Progenitor cell of endocrine pancreas (in vitro differentiated cells): Measurements from ENCODE around the gene C1QTNF1. TPM values are rescaled to one million over a fixed set of nuclear protein-coding genes. Genes with fewer than 3 reads are reported as not detected.

ENCODE experiments used
- DNase-seq: peaks from one replicate; pipeline ENCODE4 v3.0.0; 2021; ENCODE audit warnings: low spot score; ENCODE audit not compliant: unreplicated experiment
- H3K27ac Mint-ChIP-seq: 2 replicates; pipeline ENCODE4 v1.8.0; 2021; ENCODE audit warnings: mild to moderate bottlenecking, moderate library complexity, mixed read lengths
- H3K27me3 Mint-ChIP-seq: 2 replicates; pipeline ENCODE4 v1.8.0; 2021; ENCODE audit warnings: mixed read lengths
- H3K36me3 Mint-ChIP-seq: 2 replicates; pipeline ENCODE4 v1.8.0; 2022; ENCODE audit warnings: mixed read lengths; ENCODE audit not compliant: insufficient read depth
- H3K4me1 Mint-ChIP-seq: 2 replicates; pipeline ENCODE4 v1.8.0; 2021; ENCODE audit warnings: low read depth, mixed read lengths
- H3K4me3 Mint-ChIP-seq: 2 replicates; pipeline ENCODE4 v1.8.0; 2021; ENCODE audit warnings: low read depth, mild to moderate bottlenecking, moderate library complexity, mixed read lengths
- H3K9me3 Mint-ChIP-seq: 2 replicates; pipeline ENCODE4 v1.8.0; 2021; ENCODE audit warnings: low read depth, mixed read lengths
- total RNA-seq: library from RNA; stranded (reverse); gene quantifications from 2 replicates; pipeline ENCODE4 v1.2.1, GENCODE V29; 2021
- TF ChIP-seq, protein P1 (sequence below): fragments of 200-600 bp; sonication (generic); IDR thresholded peaks from one replicate; pipeline ENCODE4 v1.5.0; 2021; ENCODE audit warnings: antibody characterized with exemption, mild to moderate bottlenecking; ENCODE audit not compliant: unreplicated experiment

The C1QTNF1 gene
- total RNA-seq, 1 donor from 2014 or later, result 0.67 TPM

DNA sequence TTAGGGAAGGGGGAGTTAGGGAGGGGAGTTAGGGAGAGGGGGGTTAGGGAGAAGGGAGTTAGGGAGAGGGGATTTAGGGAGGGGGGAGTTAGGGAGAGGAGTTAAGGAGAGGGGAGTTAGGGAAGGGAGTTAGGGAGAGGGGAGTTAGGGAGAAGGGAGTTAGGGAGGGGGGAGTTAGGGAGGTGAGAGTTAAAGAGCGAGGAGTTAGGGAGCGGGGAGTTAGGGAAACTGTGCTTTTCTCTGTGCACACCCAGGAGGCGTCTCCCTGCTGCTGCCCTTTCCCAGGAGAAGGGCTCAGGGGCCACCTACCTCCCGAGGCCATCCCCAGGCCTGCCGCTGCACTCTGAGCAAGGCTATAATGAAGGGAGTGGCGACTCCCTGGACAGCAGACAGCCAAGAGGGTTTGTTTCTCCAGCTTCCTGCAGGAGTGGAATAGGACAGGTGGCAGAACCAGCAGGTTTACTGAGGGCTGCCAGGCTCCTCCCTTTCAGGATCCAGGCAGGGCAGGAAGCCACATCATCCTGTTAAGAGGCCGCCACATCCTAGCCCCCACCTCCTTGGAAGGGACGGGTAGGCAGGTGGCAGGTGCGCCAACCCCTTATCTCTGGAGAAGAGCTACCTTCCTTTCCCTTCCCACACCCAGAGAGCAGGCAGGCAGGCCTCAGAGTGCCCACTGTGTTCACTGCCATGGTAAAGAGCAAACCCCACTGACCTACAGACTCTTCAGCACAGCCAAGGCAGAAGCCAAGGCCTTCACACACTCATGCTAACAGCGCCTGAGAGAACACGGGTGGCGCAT, 18.7 kb upstream of the C1QTNF1 start:
- TF ChIP-seq, protein P1, sequence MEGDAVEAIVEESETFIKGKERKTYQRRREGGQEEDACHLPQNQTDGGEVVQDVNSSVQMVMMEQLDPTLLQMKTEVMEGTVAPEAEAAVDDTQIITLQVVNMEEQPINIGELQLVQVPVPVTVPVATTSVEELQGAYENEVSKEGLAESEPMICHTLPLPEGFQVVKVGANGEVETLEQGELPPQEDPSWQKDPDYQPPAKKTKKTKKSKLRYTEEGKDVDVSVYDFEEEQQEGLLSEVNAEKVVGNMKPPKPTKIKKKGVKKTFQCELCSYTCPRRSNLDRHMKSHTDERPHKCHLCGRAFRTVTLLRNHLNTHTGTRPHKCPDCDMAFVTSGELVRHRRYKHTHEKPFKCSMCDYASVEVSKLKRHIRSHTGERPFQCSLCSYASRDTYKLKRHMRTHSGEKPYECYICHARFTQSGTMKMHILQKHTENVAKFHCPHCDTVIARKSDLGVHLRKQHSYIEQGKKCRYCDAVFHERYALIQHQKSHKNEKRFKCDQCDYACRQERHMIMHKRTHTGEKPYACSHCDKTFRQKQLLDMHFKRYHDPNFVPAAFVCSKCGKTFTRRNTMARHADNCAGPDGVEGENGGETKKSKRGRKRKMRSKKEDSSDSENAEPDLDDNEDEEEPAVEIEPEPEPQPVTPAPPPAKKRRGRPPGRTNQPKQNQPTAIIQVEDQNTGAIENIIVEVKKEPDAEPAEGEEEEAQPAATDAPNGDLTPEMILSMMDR, result no peak
- Mint-ChIP-seq H3K36me3 (peaks cover 1% of the 10 kb centered on the region), H3K4me3 (no peak overlapping the region), H3K9me3 (no peaks in the 10 kb centered on the region), H3K27ac (no peak overlapping the region), H3K27me3 (no peaks in the 10 kb centered on the region), H3K4me1 (peaks cover 14% of the 10 kb centered on the region)
- no peak for DNase-seq

DNA sequence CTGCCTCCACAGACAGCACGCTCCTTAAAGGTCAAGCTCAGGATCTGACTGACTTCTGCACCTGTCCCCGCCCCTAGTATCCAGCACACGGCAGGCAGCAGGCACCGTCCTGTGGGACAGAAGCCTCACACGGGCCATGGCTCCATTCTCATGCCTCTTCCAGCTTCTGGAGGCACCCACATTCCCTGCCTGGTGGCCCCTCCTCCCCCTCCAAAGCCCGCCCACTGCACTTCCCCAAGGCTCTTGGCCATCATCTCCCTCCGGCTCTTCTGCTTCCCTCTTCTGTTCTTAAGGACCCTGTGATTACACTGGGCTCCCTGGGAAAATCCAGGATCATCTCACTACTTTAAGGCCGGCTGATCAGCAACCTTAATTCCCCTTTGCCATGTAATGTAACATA, 17.9 kb upstream of the C1QTNF1 start:
- TF ChIP-seq, protein P1, result no peak
- H3K27ac Mint-ChIP-seq, result no peak overlapping the region
- H3K4me3 Mint-ChIP-seq, result no peak overlapping the region
- no peak for DNase-seq
- H3K9me3 Mint-ChIP-seq, result no peaks in the 10 kb centered on the region
- H3K4me1 Mint-ChIP-seq, result peaks cover 16% of the 10 kb centered on the region
- H3K36me3 Mint-ChIP-seq, result no peaks in the 10 kb centered on the region
- no peaks in the 10 kb centered on the region for H3K27me3 Mint-ChIP-seq

DNA sequence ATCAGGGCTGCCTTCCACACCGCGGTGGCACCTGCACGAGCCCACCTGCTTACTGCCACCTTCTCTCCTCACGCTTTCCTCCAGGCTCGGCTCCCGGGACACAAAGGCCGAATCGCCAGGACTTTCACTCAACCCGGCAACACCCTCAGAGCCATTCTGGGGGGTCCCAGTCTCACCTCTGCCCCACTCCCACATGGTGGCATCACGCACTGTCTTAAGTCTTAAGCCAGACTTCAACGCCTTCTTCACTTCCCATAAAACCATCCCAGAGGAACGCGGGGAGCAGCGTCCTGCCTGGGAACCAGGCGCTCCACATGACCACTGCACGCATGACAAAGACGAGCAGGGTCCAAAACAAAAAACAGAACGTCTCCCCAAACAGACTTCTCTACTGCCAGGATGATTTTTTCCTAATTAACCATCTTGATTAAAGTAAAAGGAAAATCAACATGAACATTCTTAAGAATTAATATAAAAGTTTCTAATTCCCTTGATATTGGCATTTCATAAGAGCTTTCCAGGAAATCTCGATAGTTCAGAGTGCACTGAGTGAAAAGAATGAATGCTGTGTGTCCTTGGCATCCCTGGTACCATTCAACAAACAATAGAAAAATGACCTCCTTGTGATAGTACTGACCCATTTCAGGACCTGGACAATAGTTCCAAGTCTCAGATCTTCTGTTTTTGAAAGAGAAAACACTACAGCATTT, 17.0 kb upstream of the C1QTNF1 start:
- TF ChIP-seq, protein P1, result no peak
- no peaks in the 10 kb centered on the region for H3K36me3 Mint-ChIP-seq
- no peak overlapping the region for H3K27ac Mint-ChIP-seq
- H3K9me3 Mint-ChIP-seq, result no peaks in the 10 kb centered on the region
- peak overlapping the region; percentile 19 for H3K4me3 Mint-ChIP-seq
- no peak for DNase-seq
- peaks cover 16% of the 10 kb centered on the region for H3K4me1 Mint-ChIP-seq
- H3K27me3 Mint-ChIP-seq, result no peaks in the 10 kb centered on the region

DNA sequence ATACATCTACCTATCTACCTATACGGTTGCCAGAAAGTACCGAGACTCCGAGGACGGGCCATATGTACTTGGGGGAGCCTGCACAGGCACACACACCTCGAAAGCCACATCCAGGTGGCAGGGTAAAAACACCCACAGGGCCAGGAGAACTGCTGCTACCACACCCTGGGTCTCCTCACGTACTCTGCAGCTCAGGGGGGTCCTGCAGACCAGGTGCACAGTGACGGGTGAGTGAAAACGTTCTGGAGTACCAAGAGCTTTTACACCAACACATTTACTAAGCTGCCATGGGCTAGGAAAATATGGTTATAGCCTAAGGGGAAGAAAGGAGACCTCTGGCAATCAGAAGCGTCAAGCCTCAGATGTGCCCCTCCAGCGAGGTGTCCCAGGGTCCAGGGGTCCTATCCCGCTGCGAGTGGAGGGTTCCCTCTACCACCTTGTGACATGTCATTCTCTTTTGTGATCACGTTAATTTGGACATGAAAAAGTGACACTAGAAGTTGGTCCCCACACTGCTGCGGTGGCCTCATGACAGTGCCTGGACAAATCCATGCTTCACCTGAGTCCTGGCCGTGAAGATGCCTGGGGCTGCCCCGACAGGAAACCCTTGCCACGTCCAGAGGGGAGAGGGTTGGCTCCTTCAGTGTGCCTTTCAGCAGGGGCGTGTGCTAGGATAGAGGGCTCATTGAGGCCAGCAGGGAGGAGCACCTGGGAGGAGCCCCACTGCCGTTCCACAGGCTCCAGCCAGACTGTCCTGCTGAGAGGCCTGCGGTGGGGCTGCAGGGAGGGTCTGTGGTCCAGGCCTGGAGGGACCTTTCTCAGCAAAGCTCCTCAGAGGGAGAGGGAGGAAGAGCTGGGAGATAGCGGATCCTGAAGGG, 16.2 kb upstream of the C1QTNF1 start:
- TF ChIP-seq, protein P1, result no peak
- Mint-ChIP-seq H3K27me3 (no peaks in the 10 kb centered on the region), H3K4me3 (peak overlapping the region; percentile 90), H3K4me1 (peaks cover 16% of the 10 kb centered on the region), H3K36me3 (no peaks in the 10 kb centered on the region), H3K27ac (no peak overlapping the region), H3K9me3 (peaks cover under 1% of the 10 kb centered on the region)
- DNase-seq, result no peak
